Left ventricle myocardium inferior (tissue), 1 donor: ENCODE measurements around the gene NPBWR2. TPM values are rescaled to one million over a fixed set of nuclear protein-coding genes. Genes with fewer than 3 reads are reported as not detected.
"Not testable (repeated sequence)": the region's sequence is repeated elsewhere in the genome, so short reads cannot be mapped to it uniquely, and the experiment has no call there.

Experiments
- DNase-seq: peaks from one replicate; pipeline ENCODE4 v3.0.0-alpha.2; 2020
- H3K27ac ChIP-seq: fragments of 200-600 bp; replicated peaks from 2 replicates; pipeline ENCODE4 v1.8.0; 2021
- H3K27me3 ChIP-seq: fragments of 200-600 bp; 2 replicates; pipeline ENCODE4 v1.8.0; 2021; ENCODE audit warnings: low read depth
- H3K36me3 ChIP-seq: fragments of 200-600 bp; 2 replicates; pipeline ENCODE4 v1.8.0; 2021
- H3K4me1 ChIP-seq: fragments of 200-600 bp; 2 replicates; pipeline ENCODE4 v1.8.0; 2021
- H3K4me3 ChIP-seq: fragments of 200-600 bp; 2 replicates; pipeline ENCODE4 v1.8.0; 2021; ENCODE audit warnings: mild to moderate bottlenecking, moderate library complexity
- H3K9me3 ChIP-seq: fragments of 200-600 bp; replicated peaks from 2 replicates; pipeline ENCODE4 v1.8.0; 2021
- intact Hi-C: fragments of 100-400 bp; cut with micrococcal nuclease; formaldehyde crosslinking; loops from one replicate; pipeline ENCODE4 v1.11.0; 2022
- total RNA-seq: library from RNA; stranded (reverse); fragmentation: NEBNext Ultra II Directional; extraction: Animal tissue kit (Norgen Biotek cat#: 25700); gene quantifications from one replicate; pipeline ENCODE4 v1.2.1, GENCODE V29; 2021
- TF ChIP-seq, protein P1 (sequence below): fragments of 200-600 bp; IDR thresholded peaks from 2 replicates; pipeline ENCODE4 v1.8.0; 2021; ENCODE audit warnings: antibody characterized with exemption, mild to moderate bottlenecking, borderline replicate concordance
- donor health status: DM: no; HTN: yes; CAD: no; lungs with severe emphysema.

NPBWR2 gene
- total RNA-seq, 1 donor from 2014 or later: not detected

DNA sequence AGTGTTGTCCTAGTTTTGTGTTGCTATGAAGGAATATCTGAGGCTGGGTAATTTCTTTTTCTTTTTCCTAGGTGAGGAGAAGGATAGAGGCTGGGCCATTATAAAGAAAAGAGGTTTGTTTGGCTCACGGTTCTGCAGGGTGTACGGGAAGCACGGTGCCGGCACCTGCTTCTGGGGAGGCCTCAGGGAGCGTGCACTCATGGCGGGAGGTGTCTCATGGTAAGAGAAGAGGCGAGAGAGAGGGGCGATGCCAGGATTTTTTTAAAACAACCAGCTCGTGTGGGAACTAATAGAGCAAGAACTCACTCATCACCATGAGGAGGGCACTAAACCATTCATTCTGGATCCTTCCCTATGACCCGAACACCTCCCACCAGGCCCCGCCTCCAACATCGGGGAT, 14.2 kb upstream of the NPBWR2 start:
- no peak overlapping the region for H3K27ac ChIP-seq
- DNase-seq: no peak
- H3K9me3 ChIP-seq: no peaks in the 10 kb centered on the region
- H3K27me3 ChIP-seq: peaks cover 40% of the 10 kb centered on the region
- TF ChIP-seq, protein P1, sequence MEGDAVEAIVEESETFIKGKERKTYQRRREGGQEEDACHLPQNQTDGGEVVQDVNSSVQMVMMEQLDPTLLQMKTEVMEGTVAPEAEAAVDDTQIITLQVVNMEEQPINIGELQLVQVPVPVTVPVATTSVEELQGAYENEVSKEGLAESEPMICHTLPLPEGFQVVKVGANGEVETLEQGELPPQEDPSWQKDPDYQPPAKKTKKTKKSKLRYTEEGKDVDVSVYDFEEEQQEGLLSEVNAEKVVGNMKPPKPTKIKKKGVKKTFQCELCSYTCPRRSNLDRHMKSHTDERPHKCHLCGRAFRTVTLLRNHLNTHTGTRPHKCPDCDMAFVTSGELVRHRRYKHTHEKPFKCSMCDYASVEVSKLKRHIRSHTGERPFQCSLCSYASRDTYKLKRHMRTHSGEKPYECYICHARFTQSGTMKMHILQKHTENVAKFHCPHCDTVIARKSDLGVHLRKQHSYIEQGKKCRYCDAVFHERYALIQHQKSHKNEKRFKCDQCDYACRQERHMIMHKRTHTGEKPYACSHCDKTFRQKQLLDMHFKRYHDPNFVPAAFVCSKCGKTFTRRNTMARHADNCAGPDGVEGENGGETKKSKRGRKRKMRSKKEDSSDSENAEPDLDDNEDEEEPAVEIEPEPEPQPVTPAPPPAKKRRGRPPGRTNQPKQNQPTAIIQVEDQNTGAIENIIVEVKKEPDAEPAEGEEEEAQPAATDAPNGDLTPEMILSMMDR: no peak
- no peak overlapping the region for H3K4me3 ChIP-seq
- intact Hi-C loops: no loop called here
- no peaks in the 10 kb centered on the region for H3K36me3 ChIP-seq
- H3K4me1 ChIP-seq: no peaks in the 10 kb centered on the region

GRCh38 chr20:64119681-64120341, 12.4 kb upstream of the NPBWR2 start:
- peak overlapping the region; percentile 29 for H3K4me3 ChIP-seq
- H3K36me3 ChIP-seq: no peaks in the 10 kb centered on the region
- no peak overlapping the region for H3K27ac ChIP-seq
- TF ChIP-seq, protein P1: no peak
- intact Hi-C loops: no loop called here
- no peaks in the 10 kb centered on the region for H3K4me1 ChIP-seq
- H3K27me3 ChIP-seq: peaks cover 33% of the 10 kb centered on the region
- no peak for DNase-seq
- no peaks in the 10 kb centered on the region for H3K9me3 ChIP-seq

GRCh38 chr20:64119301-64119680, 11.9 kb upstream of the NPBWR2 start:
- no peaks in the 10 kb centered on the region for H3K4me1 ChIP-seq
- H3K4me3 ChIP-seq: no peak overlapping the region
- H3K27ac ChIP-seq: no peak overlapping the region
- TF ChIP-seq, protein P1: no peak
- H3K27me3 ChIP-seq: peaks cover 28% of the 10 kb centered on the region
- no peak for DNase-seq
- H3K9me3 ChIP-seq: no peaks in the 10 kb centered on the region
- intact Hi-C loops: no loop called here
- H3K36me3 ChIP-seq: no peaks in the 10 kb centered on the region

GRCh38 chr20:64117432-64117777, 10.0 kb upstream of the NPBWR2 start:
- H3K36me3 ChIP-seq, DNase-seq, H3K27ac ChIP-seq, H3K4me3 ChIP-seq, H3K4me1 ChIP-seq, intact Hi-C loops, H3K9me3 ChIP-seq: not testable (repeated sequence)
- peaks cover 19% of the 10 kb centered on the region for H3K27me3 ChIP-seq

DNA sequence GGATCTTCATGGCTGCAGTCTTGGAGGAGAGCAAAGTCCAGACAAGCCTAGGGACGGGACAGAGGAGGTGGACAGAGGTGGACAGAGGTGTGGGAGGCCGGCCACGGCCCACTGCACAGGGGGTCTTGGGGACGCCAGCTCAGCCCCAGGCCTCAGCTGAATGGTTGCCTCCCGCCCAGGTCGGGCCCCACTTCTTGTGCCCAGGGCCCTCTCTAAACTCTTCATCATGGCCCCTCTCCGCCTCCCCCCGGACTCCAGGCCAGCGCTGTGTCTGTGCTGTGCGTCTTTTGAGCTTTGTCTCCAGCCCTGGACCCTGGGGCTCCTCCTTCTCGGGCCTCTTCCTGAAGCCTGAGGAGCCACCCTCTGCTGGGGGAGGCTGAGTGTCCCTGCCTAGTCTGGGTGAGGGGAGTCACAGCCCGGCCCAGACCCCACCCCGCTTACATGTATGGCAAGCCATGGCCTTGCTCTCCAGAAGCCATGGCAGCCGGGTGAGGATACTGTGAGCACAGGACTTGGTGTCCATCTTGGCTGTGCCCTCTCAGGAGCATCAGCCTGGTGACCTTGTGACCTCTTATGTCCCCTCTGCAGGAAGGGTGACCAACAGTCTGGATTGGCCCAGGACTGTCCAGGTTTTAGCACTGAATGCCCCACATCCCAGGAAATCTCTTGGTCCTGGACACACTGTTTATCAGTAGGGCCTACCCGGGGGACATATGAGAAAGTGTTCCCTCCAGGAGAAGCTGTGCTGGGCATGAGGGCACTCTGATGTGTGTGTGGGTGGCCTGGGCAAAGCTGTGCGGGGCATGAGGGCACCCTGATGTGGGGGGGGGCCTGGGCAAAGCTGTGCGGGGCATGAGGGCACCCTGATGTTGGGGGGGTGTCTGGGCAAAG, 9.4 kb upstream of the NPBWR2 start:
- Histone ChIP-seq H3K36me3 (no peaks in the 10 kb centered on the region), H3K4me1 (no peaks in the 10 kb centered on the region), H3K27me3 (peaks cover 12% of the 10 kb centered on the region), H3K4me3 (no peak overlapping the region), H3K9me3 (no peaks in the 10 kb centered on the region), H3K27ac (no peak overlapping the region)
- TF ChIP-seq, protein P1: no peak
- intact Hi-C loops: no loop called here
- DNase-seq: no peak

- H3K27me3 ChIP-seq: peaks cover 5% of the 10 kb centered on the region
- no peak overlapping the region for H3K27ac ChIP-seq
- DNase-seq: no peak
- TF ChIP-seq, protein P1: no peak
- H3K36me3 ChIP-seq: no peaks in the 10 kb centered on the region
- no peaks in the 10 kb centered on the region for H3K9me3 ChIP-seq
- H3K4me3 ChIP-seq: no peak overlapping the region
- no peaks in the 10 kb centered on the region for H3K4me1 ChIP-seq
- intact Hi-C loops: no loop called here
Observed at GRCh38 chr20:64116016-64116415, 8.7 kb upstream of the NPBWR2 start.
